Measurements from ENCODE around the gene IRS2. TPM values are rescaled to one million over a fixed set of nuclear protein-coding genes. Genes with fewer than 3 reads are reported as not detected.
"Not testable (repeated sequence)": the region's sequence is repeated elsewhere in the genome, so short reads cannot be mapped to it uniquely, and the experiment has no call there.

Gene IRS2
- total RNA-seq, 1 experiment from 2014 or later = 2.3 TPM

DNA sequence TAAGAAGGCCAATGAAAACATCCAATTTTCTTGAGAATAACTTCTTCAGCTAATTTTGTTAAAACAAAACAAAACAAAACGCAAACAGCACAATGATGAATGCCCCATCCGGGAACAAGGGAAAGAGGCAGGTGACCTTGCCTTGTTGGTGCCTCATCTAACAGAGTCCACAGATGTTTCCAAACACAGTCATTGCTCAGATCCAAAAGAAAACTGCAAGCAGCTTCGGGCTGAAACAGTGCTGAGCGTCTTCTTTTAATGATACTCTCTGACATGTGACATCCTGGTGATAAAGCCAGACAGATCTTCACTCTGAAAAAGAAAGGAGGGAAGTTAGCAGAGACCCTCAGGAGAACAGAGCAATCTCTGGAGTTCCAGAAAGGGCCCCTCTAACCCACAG is 30.4 kb downstream of the IRS2 start:
- DNase-seq (ENCODE audit: low spot score) = no peak

DNA sequence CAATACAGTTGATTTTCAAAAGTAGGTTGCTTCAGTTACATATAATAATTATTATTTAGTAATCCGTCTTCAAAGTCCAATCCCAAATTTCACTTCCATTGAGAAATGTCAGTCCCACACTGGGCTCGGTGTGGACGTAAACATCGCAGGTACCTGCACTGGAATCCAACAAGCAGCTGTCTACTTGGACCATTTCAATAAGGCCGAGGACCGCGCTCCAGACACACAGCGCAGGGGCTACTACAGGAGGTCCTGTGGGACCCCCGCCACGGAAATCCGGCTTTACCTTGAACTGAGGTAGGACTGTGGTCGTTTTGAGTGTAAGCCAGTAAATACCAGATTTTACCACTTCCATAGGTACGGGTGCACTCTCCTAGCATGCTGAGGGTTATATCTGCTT is 30.8 kb downstream of the IRS2 start:
- no peak for DNase-seq (ENCODE audit: low spot score)

DNA sequence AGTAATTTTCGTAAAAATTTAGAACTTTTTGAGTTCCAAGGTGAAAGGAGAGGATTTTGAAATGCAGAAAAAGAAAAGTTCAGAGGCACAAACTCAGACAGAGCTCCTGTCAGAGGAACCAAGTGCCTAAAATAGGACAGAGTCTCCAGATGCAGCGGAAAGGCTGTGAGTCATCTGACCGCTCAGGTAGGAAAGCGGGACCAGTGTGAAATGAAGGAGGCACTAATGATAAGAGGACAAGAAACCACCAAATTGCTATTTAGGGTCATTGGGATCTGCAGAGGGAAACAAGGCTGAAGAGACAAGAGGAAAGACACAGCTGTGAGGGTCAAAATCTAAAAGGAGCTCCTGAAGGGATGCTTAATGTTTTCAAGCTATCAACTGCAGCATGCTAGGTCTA is 34.9 kb downstream of the IRS2 start:
- no peak for DNase-seq (ENCODE audit: low spot score)

DNA sequence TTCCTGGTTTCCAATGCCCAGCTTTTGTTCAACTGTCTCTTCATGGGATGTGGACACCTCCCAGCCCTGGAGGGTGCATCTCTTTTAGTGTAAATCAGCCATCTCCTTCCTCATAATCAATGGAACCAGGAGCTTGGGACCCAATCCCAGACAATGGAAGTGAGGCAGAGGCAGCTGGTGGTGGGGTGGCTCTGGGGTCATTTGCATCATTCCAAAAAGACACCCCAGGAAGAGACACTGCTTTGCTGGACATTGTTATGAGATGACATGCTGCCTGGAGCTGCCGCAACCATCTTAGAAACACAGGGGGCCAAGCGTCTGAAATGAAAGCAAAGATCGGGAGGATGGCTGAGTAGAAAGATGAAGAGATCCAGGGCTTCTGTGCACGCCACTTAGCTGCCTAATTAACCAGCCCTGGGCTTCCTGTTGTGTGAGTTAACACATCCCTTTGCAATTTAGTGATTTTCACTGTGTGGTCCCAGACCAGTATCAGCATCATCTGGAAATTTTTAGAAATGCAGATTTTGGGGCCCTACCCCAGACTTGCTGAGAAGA is 36.1 kb downstream of the IRS2 start:
- DNase-seq (ENCODE audit: low spot score) = no peak

DNA sequence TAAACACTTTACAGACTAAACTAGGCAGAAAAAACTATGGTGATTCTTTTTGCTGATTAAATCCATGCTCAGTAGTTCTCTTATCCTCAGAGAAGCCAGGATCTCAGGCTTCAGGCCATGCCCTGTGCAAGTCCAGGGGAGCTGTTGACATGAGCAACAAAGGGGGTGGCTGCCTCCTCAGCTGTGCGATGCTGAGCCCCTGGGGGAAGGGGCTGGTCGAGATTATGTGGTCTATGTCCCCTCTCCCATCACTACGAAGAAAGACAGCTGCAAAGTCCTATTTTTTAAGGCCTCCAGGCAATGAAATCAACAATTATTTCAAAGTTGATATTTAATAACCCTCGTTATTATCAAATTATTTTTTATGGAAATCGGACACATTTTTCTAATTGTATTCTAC is 37.0 kb downstream of the IRS2 start:
- DNase-seq (ENCODE audit: low spot score) = no peak

DNA sequence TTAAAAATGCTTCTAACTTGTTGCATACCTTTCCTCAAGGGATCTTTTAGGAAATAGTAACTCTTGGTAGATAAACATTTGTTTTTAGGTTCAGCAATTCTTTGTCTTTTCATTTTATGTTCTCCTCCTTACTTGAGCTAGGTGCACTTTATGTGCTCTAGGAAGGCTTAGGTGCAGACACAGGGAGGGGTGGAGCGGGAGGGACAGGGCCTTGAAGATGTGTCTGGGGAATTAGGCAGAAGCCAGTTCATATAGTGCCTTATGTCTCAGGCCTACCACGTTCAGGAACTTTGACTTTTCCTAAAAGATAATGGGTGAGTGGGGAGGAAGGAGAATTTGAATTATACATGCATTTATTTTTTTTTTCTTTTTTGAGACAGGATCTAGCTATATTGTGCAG is 37.7 kb downstream of the IRS2 start:
- no peak for DNase-seq (ENCODE audit: low spot score)

DNA sequence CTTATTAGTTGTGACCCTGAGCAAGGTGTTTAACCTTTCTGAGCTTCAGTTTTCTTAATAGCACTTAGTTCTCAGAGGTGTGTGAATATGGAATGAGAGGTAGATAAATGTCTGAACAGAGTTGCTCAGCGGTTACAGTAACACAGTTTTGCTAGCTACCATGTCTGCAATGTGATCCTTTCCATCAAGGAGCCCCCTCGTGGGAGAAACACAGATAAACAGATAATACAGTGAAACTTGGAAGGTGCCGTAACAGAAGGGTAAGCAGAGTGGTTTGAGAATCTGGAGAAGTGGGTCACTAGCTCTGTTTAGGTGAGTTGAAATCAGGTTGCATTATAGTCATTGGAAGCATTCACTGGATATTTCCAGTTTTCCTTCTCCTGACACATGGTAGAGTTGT is 38.9 kb downstream of the IRS2 start:
- DNase-seq (ENCODE audit: low spot score) = no peak

DNA sequence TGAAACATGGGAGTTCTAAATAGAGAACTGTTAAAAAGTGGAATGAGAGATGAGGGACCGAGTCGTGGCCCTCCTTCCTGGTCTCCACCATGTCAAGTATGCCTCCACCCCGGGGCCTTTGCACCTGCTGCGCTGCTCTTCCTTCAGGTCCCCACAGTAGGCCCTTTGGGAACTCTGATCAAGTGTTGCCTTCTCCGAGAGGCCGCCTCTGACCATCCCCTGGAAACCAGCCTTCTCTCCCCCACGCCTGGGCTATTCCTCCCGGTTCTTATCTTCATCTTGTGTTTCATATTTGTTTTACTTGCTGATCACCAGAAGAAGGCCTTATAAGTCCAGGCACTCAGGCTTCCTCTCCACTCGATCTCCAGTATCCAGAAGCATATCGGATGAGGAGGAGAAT is 40.0 kb downstream of the IRS2 start:
- no peak for DNase-seq (ENCODE audit: low spot score)

DNA sequence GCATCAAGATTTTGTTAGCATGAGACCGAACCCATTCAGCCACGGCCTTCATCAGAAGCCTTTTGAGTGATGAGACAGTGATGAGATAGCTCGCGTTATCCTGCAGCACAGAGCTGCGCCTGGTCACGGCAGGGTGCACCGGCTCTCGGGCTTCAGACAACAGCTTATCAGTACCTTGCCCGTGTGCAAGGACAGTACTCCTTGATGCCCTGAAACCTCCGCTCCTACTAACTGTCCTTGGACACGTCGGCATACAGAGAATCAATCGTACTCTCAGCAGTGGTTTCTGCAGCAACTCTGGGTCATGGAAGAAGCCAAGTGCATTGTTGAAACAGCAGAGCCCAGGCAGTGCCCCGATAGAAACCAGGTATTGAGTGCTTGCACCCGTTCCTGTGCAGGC is 40.7 kb downstream of the IRS2 start:
- DNase-seq (ENCODE audit: low spot score) = no peak

DNA sequence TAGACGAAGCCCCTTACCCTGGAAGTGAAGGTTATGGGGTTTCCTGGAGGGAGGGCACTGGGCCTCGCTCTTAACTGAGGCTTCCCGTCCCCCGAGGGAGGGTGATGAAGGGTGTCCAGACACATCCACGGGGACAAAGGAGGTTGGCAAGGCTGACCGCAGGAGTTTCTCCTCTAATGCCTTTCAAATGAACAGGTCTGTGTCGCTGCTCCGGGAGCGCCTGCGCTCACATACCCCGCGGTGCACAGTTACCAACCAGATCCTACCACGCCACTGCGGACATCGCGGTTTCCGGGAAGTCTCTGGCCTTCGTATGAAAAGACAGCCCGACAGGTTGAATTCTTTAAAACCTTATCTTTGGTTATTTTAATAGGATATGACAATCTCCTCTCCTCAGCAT is 41.3 kb downstream of the IRS2 start:
- DNase-seq (ENCODE audit: low spot score) = no peak

DNA sequence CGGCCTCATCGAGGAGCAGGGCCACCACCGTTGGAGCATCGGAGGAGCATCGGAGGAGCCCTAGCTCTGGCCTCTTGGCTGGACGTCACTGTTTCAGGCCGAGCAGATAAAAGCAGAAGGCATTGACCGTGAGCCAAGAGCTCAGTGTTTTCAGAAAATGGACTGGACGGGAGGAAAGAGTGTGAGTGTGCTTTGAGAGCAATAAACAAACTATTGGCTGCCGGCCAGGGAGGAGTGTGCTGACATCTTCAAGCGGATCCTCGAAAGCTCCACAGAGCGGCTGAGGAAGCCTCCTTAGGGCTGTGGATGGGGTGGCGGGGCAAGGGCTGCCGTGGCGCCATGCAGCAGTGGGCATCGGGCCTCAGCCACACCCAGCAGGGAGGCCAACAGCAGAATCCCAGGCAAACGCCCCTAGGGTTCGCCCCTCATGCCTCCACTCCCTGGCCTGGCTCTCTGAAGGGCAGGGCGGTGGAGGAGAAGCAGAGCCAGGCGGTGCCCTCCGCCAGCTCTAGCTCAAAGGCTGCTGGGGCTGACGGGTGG is 41.8 kb downstream of the IRS2 start:
- DNase-seq (ENCODE audit: low spot score) = no peak

DNA sequence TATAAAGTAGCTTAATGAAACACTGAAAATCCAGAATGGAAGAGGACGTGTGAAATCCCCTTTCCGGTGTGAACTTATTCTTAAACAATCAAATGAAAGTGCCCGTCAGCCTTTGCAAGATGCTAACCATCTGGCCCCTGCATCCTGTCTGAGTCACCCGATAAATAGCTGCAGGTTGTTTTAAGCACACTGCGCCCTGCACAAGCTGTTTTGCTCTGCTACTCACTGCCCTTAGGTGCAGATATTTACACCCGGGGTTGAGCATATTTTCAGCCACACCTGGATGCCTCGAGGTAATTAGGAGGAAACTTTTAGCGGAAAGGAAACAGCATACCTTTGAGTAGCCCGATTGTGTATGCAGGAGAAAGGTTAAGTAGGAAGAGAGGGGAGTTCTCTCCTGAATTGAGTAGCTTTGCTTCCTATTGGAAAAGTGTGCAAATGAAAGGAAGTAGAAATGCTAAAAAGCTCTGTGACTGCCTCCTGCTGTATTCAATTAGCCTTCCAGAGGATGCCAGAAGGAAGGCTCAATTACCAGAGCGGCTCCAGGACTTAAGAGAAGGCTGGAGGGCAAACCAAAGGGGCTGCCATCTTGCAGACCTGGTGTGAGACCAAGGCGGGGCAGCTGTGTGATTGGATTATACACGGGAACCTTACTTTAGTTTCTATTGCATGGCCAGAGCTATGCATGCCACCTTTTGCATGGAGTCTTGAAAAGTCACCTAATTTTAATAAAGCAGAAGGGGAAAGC is 42.5 kb downstream of the IRS2 start:
- peak; percentile 88 for DNase-seq (ENCODE audit: low spot score)

DNA sequence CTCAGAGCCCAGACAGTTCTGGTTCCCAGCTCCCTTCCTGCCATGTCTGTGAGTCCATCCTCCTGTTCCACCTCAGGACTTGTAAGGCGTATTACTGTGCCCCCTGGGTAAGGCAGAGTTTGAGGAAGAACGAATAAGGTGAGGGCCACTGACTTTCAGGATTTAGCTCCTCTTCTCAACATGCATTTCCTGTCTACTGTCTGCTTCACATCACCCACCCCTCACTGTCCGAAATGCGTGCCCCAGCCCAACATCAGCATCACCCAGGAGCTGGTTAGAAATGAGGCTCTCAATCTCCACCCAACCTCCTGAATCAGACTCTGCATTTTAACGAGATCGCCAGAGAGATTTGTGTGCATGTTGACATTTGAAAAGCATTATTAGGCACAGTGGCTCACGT is 44.4 kb downstream of the IRS2 start:
- DNase-seq (ENCODE audit: low spot score) = no peak

DNA sequence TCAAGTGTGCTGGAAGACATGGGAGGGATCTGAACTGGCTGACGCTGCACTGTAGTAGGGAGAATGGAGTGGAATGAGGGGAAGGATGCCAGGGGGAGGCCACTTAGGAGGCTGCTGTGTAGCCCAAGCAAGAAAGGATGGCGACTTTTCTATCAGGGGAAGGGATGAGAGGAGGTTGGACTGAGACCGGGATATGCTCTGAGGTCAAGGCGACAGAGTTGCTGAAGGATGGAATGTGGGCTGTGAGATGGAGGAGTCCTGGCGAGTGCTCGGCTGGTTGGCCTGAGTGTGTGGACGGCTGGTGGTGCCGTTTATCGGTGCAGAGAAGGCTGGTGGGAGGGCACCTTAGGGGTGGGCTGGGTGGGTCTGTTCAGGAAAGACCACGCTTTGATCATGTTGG is 45.7 kb downstream of the IRS2 start:
- DNase-seq (ENCODE audit: low spot score) = no peak

DNA sequence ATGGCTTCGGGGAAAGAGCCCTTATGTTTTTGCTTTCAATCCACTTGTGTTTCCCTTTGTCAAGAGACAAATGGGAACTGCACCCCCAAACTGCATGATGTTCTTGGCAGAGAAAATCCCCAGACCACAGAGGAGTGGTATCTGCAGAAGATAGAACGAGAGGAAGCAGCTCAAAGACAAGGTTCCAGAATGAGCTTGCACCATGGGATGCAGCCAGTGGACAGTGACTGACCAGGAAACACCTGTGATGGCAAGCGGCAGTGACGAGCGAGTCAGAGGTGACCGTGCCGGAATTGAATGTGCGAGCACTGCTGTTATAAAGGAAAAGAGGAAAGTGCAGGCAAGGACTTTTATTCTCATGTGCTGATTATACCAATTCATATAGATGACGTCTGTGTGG is 46.3 kb downstream of the IRS2 start:
- peak; percentile 26 for DNase-seq (ENCODE audit: low spot score)

DNA sequence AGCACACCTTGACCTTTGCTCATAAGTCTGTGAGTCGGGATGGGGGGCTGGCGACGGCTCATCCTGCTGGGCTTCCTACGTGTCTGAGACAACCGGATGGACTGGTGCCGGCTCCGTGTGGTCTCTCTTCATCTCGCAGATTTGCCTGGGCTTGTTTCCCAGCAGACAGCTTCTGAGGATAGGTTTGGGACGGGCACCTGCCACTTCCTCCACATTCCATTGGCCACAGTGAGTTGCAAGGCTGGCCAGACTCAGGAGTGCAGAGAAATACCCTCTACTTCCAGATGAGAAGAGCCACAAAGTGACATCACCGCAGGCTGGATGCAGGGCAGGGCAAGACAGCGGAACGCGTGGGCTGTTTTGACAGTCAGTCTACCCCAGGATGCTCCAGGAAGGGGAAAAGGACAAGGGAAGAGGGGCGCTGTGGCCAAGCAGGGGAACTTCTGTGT is 48.1 kb downstream of the IRS2 start:
- no peak for DNase-seq (ENCODE audit: low spot score)

DNA sequence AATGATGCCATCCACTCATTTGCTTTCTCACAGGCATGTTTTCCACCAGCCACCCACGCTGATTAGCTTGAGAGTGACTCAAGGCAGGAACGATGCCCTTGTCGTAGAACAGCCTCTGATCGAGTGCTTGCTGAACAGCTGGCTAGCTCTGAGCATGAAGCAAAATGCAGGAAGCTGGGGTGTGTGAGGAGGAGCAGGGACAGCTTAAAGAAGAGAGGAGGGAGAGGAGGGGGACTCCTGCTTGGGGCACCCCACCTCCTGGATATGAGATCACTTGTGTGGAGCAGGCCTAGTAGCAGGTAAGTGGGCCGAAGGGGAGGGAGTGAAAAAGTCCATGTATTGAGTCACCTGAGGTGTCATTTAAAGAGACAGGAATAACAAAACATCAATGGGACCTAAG is 48.8 kb downstream of the IRS2 start:
- DNase-seq (ENCODE audit: low spot score) = no peak

DNA sequence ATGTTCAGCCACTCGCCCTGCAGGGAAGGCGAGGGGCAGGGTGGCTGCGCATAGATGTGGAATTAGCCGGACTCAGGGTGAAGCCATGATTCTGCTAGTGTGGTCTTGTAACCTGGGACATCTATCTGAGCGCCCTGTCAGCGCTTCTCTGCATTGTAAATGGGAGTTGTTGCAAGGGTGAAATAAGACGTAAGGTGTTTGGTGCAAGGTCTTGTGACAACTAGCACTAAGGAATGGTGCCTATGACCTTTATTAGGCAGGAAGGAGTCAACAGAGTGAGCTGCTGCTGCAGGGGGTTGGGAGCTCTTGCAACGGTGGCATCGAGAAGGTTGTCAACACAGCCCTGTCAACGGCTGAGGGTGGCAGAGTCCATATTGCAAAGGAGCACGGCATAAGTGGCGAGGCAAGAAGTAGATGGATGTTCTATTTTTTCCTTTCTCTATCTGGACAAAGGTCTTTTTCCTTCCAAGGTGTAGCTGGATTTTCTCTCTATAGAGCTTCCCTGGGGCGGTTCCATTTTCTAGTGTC is 49.3 kb downstream of the IRS2 start:
- no peak for DNase-seq (ENCODE audit: low spot score)

DNA sequence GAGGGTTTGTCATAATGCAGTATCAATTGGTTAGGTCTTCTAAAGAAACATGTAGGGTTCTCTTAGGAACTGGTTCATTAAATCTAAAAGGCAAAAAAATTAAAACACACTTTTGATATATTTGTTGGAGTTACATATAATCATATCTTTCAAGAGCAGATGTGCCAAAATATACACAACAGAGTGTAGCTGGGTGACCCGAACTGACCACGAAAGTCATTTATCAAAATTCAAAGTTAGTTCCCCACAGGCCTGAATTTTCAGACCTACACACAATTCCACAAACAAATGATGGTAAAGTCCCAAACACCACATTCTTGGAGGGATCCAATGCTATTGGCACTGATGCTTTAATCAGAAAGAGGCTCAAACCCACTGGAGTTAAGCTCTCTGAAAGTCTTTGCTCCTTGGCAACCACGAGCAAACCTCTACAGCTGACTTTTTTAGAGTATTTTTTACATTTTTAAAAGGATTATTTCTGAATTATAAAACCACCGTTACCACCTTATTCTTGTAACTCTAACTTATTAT is 50.9 kb downstream of the IRS2 start:
- no peak for DNase-seq (ENCODE audit: low spot score)

DNA sequence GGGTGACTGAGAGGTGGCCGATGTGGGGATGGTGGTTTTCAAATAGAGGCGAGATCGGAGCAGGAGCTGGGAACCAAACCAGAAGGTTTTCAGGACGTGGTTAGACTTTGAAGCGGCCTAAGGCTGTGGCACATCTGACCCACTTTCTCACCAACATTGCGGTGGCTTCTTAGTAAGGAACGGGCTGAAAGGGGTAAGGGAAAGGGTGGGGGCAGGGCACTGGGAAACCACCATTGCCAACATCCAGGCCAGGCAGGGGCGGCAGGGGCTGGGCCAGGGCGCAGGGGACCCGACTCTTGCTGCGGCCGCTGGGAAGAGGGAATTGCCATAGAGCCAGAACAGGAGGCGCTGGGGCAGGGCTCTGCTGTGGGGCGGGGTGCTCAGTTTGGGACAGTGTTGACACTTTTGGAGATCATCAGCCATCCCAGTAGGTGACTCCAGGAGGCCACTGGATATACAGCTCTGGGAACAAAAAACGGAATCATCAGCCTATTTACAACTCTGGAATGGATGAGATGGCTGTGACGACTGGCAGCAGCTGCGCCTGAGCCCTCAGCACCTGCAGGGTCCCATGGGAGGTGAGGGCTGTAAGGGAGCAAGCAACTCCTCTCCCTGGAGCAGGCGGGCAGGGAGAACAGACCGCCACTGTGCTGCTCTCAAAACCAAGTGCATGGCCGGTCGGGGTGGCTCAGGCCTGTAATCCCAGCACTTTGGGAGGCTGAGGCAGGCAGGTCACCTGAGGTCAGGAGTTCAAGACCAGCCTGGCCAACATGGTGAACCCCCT is 52.2 kb downstream of the IRS2 start:
- DNase-seq (ENCODE audit: low spot score) = no peak

DNA sequence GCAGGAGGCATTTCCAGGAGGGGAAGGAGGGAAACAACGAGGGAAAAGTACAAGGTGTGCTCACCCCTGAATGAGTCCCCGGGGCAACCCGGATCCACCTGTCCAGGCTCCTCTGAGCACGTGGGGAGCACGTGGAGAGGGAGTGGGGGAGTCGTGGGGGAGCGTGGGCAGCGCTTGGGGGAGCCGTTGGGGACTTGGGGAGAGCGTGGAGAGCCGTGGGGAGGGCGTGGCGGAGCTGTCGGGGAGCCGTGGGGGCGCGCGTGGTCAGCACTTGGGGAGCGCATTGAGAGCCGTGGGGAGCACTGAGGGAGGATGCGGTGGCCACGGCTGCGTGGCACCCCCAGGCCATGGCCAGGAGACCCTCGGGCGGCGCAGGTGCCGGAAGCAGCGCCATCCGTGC is 52.8 kb downstream of the IRS2 start:
- no peak for DNase-seq (ENCODE audit: low spot score)

DNA sequence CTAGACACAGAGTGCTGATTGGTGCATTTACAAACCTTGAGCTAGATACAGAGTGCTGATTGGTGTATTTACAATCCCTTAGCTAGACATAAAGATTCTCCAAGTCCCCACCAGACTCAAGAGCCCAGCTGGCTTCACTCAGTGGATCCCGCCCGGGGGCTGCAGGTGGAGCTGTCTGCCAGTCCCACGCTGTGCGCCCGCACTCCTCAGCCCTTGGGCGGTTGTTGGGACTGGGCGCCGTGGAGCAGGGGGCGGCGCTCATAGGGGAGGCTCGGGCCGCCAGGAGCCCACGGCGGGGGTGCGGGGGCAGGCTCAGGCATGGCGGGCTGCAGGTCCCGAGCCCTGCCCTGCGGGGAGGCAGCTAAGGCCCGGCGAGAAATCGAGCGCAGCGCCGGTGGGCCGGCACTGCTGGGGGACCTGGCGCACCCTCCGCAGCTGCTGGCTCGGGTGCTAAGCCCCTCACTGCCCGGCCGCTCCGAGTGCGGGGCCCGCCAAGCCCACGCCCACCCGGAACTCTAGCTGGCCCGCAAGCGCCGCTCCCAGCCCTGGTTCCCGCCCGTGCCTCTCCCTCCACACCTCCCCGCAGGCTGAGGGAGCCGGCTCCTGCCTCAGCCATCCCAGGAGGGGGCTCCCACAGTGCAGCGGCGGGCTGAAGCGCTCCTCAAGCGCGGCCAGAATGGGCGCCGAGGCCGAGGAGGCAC is 53.8 kb downstream of the IRS2 start:
- DNase-seq (ENCODE audit: low spot score) = not testable (repeated sequence)

All from A172 (cell line).